K562 treated with DMSO at 1 percent for 24 hours (cell line): Measurements from ENCODE around the gene ALDH1L2. TPM values are rescaled to one million over a fixed set of nuclear protein-coding genes. Genes with fewer than 3 reads are reported as not detected.

Source experiments
- total RNA-seq: library from RNA; unstranded; fragments of 300-600 nt; gene quantifications from 2 replicates; pipeline ENCODE4 v1.2.3, GENCODE V29; 2022; ENCODE audit warnings: low read depth; ENCODE audit not compliant: insufficient read depth

Gene ALDH1L2
- 11.3 and 11.6 TPM in 2 replicates for total RNA-seq

GRCh38 chr12:105084251-105085250 is at the start of gene ALDH1L2:
Gene ALDH1L2 (minus strand): TSS chr12:105084458. CDS start chr12:105084436, 22 bp downstream.

GRCh38 chr12:105107494-105108371 is 23.5 kb upstream of the ALDH1L2 start, which contains the start of gene WASHC4:
Gene WASHC4 (plus strand): TSS chr12:105107731. CDS start chr12:105107801, 70 bp downstream.

GRCh38 chr12:104986022-104986941 is 98.0 kb downstream of the ALDH1L2 start, which contains the start of gene NOPCHAP1:
Gene NOPCHAP1 (plus strand): TSS chr12:104986316. CDS start chr12:104986353, 37 bp downstream.

Other genes with a start within 250 kb of the ALDH1L2 start
- gene SLC41A2, start 126.2 kb downstream of the ALDH1L2 start, total RNA-seq = 2.6 and 5.9 TPM in 2 replicates
- gene NOPCHAP1, start 98.1 kb downstream of the ALDH1L2 start, total RNA-seq = 6.4 and 7.5 TPM in 2 replicates
- gene WASHC4, start 23.3 kb upstream of the ALDH1L2 start, total RNA-seq = 8.9 and 11.1 TPM in 2 replicates
- gene APPL2, start 151.7 kb upstream of the ALDH1L2 start, total RNA-seq = 7.1 and 9.0 TPM in 2 replicates
- 1.2 and 1.7 TPM in 2 replicates for gene C12orf75, start 246.2 kb upstream of the ALDH1L2 start, total RNA-seq